Measurements from ENCODE around the gene NEIL1.
"Not testable (repeated sequence)": the region's sequence is repeated elsewhere in the genome, so short reads cannot be mapped to it uniquely, and the experiment has no call there.

The NEIL1 gene

DNA sequence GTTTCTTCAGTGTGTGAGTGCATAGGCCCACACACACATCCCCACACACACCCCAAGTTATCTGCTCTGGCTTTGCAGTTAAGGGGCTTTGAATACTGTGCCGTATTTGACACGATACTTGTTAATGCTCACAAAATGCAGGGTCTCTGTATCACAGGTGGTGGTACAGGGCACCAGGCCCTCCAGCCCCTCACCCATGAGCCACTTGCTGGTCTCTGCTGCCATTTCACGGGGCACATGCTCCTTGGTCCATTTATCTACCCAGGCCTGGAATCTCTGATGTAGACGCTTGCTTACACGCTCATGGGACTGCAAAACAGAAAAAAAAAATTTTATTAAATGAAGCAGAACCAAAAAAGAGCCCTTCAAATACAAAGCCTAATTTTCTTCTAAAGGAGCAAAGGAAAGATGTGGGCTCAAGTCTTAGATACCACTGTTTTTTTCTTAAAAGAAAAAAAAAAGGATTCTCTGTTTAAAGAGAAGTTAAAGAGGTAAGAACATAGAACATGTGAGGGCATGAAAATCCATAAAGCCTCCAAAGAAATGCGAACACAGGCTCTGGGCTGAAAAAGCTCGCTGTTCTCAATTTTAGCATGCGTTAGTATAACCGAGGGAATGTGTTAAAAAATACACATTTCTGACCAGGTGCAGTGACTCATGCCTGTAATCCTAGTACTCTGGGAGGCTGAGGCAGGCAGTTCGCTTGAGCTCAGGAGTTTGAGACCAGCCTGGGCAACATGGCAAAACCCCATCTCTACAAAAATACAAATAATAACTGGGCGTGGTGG is 25.3 kb downstream of the NEIL1 start:
- DNase-seq (ENCODE audit: low read depth in 3 of 3), result no peak

DNA sequence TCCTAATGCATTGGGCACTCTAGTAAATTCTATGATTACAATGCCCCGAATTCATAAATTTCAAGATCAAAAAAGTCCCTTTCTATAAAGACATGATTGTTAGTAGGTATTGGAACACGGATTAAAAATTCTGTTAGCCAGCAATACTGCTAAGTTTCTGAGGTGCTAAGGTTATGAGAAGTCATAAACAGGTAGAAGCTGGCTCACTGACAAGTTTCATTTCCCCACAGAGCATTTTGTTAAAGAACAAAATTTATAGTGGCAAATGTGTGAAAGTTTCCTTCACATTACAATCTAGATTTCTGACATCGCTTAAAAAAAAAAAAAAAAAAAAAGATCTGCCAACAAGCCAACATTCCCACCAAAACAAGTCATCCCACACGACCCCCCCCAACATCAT is 33.9 kb downstream of the NEIL1 start:
- DNase-seq (ENCODE audit: low read depth in 3 of 3), result no peak

DNA sequence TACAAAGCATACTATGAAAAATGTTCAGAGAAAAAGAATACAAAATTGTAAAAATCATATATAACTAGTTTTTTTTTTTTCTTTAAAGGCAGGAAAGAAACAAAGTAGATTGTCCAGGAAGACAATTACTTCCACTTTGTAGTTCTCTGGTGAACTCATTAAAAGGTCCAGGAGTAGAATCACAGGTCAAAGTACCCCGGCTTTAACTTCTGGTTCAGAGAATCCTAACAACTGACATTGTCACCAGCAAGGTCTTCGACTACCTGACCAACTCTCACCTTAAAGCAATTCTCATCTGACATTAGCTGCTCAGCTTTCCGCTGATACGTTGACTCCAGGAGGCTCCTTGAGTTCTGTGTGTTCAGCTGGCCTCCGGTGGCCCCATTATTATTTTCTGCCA is 37.1 kb downstream of the NEIL1 start:
- not testable (repeated sequence) for DNase-seq (ENCODE audit: low read depth in 3 of 3)

DNA sequence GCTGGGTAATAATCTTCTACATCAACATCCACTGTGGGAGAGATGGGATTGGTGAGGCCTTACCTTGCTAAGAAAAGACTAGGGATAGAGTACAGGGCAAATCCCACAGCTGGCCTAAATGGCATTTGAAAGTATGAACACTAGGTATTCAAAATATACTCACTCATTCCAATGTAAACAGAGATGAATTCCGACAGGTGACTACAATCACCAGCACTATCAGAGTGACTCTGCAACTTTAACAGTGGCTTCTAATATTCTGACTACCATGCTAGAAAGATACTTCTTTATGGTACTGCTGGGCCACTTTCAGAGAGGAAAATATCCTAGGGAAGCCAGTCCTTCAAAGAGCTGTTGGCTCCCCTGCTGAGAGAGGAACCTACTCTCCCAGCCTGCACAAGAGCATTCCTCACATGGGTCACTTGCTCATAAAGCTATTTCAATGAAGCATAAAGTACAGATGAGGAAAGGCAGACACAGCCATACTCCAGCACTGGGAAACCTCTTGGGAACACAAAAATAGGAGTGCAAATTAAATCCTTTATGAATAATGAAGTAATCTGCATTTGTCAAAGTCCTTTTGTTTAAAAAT is 43.0 kb downstream of the NEIL1 start:
- DNase-seq (ENCODE audit: low read depth in 3 of 3), result no peak

DNA sequence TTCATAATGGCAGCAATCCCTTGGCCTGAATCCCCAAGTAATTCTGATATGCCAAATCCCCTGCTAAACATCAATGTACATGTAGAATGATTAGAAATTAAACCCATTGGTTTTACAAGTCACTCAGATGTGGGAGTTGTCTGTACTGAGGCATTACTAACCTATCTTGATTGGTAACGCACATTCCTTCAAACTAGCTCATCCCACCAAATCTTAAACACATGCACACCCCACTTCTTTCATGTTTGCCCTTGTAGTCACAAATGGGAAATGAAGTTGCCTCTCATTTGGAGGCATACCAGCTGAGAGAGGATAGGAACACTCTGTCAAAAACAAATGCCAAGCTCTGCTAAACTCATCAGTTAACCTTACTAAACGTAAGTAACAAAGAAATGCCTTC is 50.7 kb downstream of the NEIL1 start:
- no peak for DNase-seq (ENCODE audit: low read depth in 3 of 3)

DNA sequence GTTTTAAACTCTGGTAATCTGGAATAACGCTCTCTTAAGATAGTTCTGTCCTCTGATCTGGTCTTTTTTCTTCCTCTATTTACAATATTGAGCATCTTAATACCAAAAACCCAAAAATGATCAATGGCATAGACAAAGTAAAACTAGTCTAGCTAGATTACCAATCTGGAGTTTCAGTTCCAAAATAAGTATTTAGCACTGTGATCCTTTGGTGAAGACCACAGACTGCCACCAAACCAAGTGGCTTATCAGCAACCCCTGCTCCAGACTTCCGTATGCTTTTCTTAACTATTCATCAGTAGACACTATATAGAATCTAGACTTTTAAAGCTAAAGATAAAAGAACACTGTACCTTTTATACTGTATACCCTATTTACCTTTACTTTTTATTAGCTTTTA is 57.1 kb downstream of the NEIL1 start:
- DNase-seq (ENCODE audit: low read depth in 3 of 3), result no peak
